ENCODE measurements around the gene B9D1. TPM values are rescaled to one million over a fixed set of nuclear protein-coding genes. Genes with fewer than 3 reads are reported as not detected.
A peak's percentile ranks its signal among the peaks of the same experiment; 100 is the strongest.

B9D1 gene
- total and polyA plus RNA-seq, 2 of the 13 experiments (the other 11 are each of a cell fraction or from before 2014, with no cell fraction given): 27.7 to 31.1 TPM

DNA sequence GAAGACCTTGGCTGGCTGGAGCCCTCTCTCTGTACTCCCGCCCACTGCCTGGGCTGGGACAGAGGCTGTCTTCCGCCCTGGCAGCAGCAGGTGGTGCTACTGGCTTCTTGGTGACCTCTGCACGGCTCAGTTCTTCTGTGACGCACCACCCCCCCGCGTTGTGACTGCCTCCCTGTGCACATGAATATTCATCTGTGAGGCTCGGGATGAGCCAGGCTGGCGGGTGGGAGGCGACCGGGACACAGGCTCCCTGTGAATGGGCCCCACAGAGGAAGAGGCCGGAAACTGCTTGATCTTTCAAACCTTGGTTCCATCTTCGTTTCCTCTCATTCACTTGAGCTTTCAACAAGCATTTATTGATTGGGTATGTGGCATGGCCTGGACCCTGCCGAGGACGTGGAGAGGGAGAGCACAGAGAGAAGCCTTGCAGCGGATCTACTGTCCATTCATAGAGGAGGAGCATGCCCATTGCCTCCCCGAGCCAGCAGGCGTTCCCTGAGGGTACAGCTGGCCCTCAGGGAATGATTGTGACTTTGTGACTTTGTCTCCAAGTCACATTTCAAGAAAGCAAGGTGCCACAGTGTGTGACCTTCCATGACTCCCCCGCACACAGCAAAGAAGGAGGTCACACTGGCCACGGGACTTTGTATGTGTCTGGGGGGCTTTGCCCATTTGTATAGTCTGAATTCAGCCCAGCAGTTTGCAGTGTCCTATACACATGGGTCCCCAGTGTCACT, 45.0 kb downstream of the B9D1 start (continued):
- TF ChIP-seq HMGA1 (CRISPR knock-in tag; conservative IDR thresholded peaks at IDR 0.05) (no peak), ZSCAN20 (CRISPR knock-in tag; IDR thresholded peaks at IDR 0.05; ENCODE audit: borderline replicate concordance) (no peak), TAF1 (CRISPR knock-in tag; IDR thresholded peaks at IDR 0.05) (peak; percentile 39; the same call in 1 of the 2 replicates), ELF3 (CRISPR knock-in tag; IDR thresholded peaks at IDR 0.05) (peak; percentile 46; the same call in 1 of the 2 replicates), HNRNPL (IDR thresholded peaks at IDR 0.05; ENCODE audit: low read depth, low read length) (peak; percentile 54; the same call in 1 of the 2 replicates), NR2C2 (CRISPR knock-in tag; IDR thresholded peaks at IDR 0.05; ENCODE audit: borderline replicate concordance) (peak; percentile 75), DMAP1 (CRISPR knock-in tag; IDR thresholded peaks at IDR 0.05) (peak; percentile 44; the same call in 1 of the 2 replicates), TSC22D2 (CRISPR knock-in tag; IDR thresholded peaks at IDR 0.05; ENCODE audit: borderline replicate concordance) (0 out of 2 replicates have a peak, but pooled peaks have one; percentile 55), ZNF296 (CRISPR knock-in tag; conservative IDR thresholded peaks at IDR 0.05) (no peak), NRL (CRISPR knock-in tag; IDR thresholded peaks at IDR 0.05; ENCODE audit: borderline replicate concordance) (0 out of 2 replicates have a peak, but pooled peaks have one; percentile 50), ZNF274 (CRISPR knock-in tag; IDR thresholded peaks at IDR 0.05) (no peak), HNRNPLL (IDR thresholded peaks at IDR 0.05; ENCODE audit: low read depth, low read length, poor library complexity, severe bottlenecking) (no peak), NFE2L2 (IDR thresholded peaks at IDR 0.05; ENCODE audit: low read length) (no peak), ZBTB42 (CRISPR knock-in tag; IDR thresholded peaks at IDR 0.05) (no peak), MED1 (CRISPR knock-in tag; IDR thresholded peaks at IDR 0.05) (peak; percentile 48; the same call in 1 of the 2 replicates)
- TF ChIP-seq, protein P1, sequence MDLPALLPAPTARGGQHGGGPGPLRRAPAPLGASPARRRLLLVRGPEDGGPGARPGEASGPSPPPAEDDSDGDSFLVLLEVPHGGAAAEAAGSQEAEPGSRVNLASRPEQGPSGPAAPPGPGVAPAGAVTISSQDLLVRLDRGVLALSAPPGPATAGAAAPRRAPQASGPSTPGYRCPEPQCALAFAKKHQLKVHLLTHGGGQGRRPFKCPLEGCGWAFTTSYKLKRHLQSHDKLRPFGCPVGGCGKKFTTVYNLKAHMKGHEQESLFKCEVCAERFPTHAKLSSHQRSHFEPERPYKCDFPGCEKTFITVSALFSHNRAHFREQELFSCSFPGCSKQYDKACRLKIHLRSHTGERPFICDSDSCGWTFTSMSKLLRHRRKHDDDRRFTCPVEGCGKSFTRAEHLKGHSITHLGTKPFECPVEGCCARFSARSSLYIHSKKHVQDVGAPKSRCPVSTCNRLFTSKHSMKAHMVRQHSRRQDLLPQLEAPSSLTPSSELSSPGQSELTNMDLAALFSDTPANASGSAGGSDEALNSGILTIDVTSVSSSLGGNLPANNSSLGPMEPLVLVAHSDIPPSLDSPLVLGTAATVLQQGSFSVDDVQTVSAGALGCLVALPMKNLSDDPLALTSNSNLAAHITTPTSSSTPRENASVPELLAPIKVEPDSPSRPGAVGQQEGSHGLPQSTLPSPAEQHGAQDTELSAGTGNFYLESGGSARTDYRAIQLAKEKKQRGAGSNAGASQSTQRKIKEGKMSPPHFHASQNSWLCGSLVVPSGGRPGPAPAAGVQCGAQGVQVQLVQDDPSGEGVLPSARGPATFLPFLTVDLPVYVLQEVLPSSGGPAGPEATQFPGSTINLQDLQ (CRISPR knock-in tag; IDR thresholded peaks at IDR 0.05): no peak
- TF ChIP-seq, protein P2, sequence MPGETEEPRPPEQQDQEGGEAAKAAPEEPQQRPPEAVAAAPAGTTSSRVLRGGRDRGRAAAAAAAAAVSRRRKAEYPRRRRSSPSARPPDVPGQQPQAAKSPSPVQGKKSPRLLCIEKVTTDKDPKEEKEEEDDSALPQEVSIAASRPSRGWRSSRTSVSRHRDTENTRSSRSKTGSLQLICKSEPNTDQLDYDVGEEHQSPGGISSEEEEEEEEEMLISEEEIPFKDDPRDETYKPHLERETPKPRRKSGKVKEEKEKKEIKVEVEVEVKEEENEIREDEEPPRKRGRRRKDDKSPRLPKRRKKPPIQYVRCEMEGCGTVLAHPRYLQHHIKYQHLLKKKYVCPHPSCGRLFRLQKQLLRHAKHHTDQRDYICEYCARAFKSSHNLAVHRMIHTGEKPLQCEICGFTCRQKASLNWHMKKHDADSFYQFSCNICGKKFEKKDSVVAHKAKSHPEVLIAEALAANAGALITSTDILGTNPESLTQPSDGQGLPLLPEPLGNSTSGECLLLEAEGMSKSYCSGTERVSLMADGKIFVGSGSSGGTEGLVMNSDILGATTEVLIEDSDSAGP (CRISPR knock-in tag; IDR thresholded peaks at IDR 0.05; ENCODE audit: borderline replicate concordance): peak; percentile 80
- TF ChIP-seq, protein P3, sequence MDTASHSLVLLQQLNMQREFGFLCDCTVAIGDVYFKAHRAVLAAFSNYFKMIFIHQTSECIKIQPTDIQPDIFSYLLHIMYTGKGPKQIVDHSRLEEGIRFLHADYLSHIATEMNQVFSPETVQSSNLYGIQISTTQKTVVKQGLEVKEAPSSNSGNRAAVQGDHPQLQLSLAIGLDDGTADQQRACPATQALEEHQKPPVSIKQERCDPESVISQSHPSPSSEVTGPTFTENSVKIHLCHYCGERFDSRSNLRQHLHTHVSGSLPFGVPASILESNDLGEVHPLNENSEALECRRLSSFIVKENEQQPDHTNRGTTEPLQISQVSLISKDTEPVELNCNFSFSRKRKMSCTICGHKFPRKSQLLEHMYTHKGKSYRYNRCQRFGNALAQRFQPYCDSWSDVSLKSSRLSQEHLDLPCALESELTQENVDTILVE (CRISPR knock-in tag; IDR thresholded peaks at IDR 0.05): peak; percentile 19; the same call in 1 of the 2 replicates
- TF ChIP-seq, protein P4, sequence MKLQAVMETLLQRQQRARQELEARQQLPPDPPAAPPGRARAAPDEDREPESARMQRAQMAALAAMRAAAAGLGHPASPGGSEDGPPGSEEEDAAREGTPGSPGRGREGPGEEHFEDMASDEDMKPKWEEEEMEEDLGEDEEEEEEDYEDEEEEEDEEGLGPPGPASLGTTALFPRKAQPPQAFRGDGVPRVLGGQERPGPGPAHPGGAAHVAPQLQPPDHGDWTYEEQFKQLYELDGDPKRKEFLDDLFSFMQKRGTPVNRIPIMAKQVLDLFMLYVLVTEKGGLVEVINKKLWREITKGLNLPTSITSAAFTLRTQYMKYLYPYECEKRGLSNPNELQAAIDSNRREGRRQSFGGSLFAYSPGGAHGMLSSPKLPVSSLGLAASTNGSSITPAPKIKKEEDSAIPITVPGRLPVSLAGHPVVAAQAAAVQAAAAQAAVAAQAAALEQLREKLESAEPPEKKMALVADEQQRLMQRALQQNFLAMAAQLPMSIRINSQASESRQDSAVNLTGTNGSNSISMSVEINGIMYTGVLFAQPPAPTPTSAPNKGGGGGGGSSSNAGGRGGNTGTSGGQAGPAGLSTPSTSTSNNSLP (IDR thresholded peaks at IDR 0.05; ENCODE audit: low read depth, low read length): no peak; the same call in 1 of the 2 replicates
- TF ChIP-seq, protein P5, sequence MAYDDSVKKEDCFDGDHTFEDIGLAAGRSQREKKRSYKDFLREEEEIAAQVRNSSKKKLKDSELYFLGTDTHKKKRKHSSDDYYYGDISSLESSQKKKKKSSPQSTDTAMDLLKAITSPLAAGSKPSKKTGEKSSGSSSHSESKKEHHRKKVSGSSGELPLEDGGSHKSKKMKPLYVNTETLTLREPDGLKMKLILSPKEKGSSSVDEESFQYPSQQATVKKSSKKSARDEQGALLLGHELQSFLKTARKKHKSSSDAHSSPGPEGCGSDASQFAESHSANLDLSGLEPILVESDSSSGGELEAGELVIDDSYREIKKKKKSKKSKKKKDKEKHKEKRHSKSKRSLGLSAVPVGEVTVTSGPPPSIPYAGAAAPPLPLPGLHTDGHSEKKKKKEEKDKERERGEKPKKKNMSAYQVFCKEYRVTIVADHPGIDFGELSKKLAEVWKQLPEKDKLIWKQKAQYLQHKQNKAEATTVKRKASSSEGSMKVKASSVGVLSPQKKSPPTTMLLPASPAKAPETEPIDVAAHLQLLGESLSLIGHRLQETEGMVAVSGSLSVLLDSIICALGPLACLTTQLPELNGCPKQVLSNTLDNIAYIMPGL (CRISPR knock-in tag; IDR thresholded peaks at IDR 0.05; ENCODE audit: borderline replicate concordance in 1 of 2, low read depth in 1 of 2): peak; percentile 68 to 77
